ENCODE measurements around the gene TK2. TPM values are rescaled to one million over a fixed set of nuclear protein-coding genes. Genes with fewer than 3 reads are reported as not detected.

TK2 gene
- polyA plus RNA-seq, 2 of the 4 experiments (the other 2 are of a cell fraction) = 13.9 to 29.5 TPM

GRCh38 chr16:66484453-66485213 lies 65.3 kb downstream of the TK2 start:
- Histone ChIP-seq H3K9me3 (no peaks in the 10 kb centered on the region), H3K27ac (peak overlapping the region; percentile 64 to 79; a peak in 5 of 6 replicates), H3K4me2 (no peak overlapping the region), H3K4me1 (peaks cover 21% of the 10 kb centered on the region), H3K4me3 (no peak overlapping the region)
- ChIA-PET CTCF (interaction anchor here (0.6 to 15.7 kb wide), 11 partner anchors 8 to 944 kb away, joined by 3 to 185 read pairs (median 4); no protein-coding TSS in a partner anchor), POLR2A (no interaction called here)
- TF ChIP-seq USF2 (IDR thresholded peaks at IDR 0.05) (no peak), JUNB (IDR thresholded peaks at IDR 0.05) (no peak), EHF (CRISPR knock-in tag; IDR thresholded peaks at IDR 0.05) (no peak), NFE2L2 (conservative IDR thresholded peaks at IDR 0.05; ENCODE audit: low read length) (no peak), TFCP2L1 (CRISPR knock-in tag; IDR thresholded peaks at IDR 0.05) (no peak), ZNF302 (CRISPR knock-in tag; IDR thresholded peaks at IDR 0.05) (no peak)
- ATAC-seq = peak in 1 of 2 experiments; percentile 13; a peak in 1 of 6 replicates
- DNase-seq (ENCODE audit: low read depth in 1 of 2, low spot score in 1 of 2) = peak in 1 of 2 experiments; percentile 19
- no peak for FAIRE-seq
- WGBS (ENCODE audit: missing lambda C conversion rate) = 79% methylated on average over 15 of the region's 15 CpGs

GRCh38 chr16:66483689-66484452 lies 66.1 kb downstream of the TK2 start:
- H3K27ac ChIP-seq = peak overlapping the region; percentile 64 to 79; a peak in 5 of 6 replicates
- H3K9me3 ChIP-seq = no peaks in the 10 kb centered on the region
- TF ChIP-seq EHMT2 (IDR thresholded peaks at IDR 0.05; ENCODE audit: low read depth) = no peak
- no peak for TF ChIP-seq HOXB13 (CRISPR knock-in tag; IDR thresholded peaks at IDR 0.05; ENCODE audit: low read depth)
- no peak for TF ChIP-seq ZC3H11A (IDR thresholded peaks at IDR 0.05)
- TF ChIP-seq CBX8 (IDR thresholded peaks at IDR 0.05) = no peak
- TF ChIP-seq BCL3 (IDR thresholded peaks at IDR 0.05) = no peak
- TF ChIP-seq PBX3 (IDR thresholded peaks at IDR 0.05) = no peak
- no peak for TF ChIP-seq CBX2 (IDR thresholded peaks at IDR 0.05; ENCODE audit: borderline replicate concordance, low read depth)
- TF ChIP-seq SMC3 (IDR thresholded peaks at IDR 0.05) = peak; percentile 90
- no peak for TF ChIP-seq RARB (CRISPR knock-in tag; IDR thresholded peaks at IDR 0.05)
- no peak for TF ChIP-seq HEYL (CRISPR knock-in tag; IDR thresholded peaks at IDR 0.05)
- no peak for TF ChIP-seq FOSB (CRISPR knock-in tag; IDR thresholded peaks at IDR 0.05)
- TF ChIP-seq SREBF2 (IDR thresholded peaks at IDR 0.05) = no peak
- peak; percentile 92 for TF ChIP-seq CTCF (IDR thresholded peaks at IDR 0.05)
- TF ChIP-seq MAZ (IDR thresholded peaks at IDR 0.05; ENCODE audit: borderline replicate concordance, low read depth, low read length) = peak; percentile 70; the same call in 1 of the 2 replicates
- TF ChIP-seq MAX (IDR thresholded peaks at IDR 0.05) = peak; percentile 35; the same call in 1 of the 2 replicates
- no peak for TF ChIP-seq HMGXB4 (CRISPR knock-in tag; IDR thresholded peaks at IDR 0.05; ENCODE audit: borderline replicate concordance)
- no peak for TF ChIP-seq CHD4 (IDR thresholded peaks at IDR 0.05; ENCODE audit: borderline replicate concordance)
- no peak for TF ChIP-seq NPAS2 (CRISPR knock-in tag; IDR thresholded peaks at IDR 0.05; ENCODE audit: borderline replicate concordance)
- TF ChIP-seq HES2 (IDR thresholded peaks at IDR 0.05) = no peak
- no peak for TF ChIP-seq HOXB5 (CRISPR knock-in tag; IDR thresholded peaks at IDR 0.05)
- TF ChIP-seq RAD21 (conservative IDR thresholded peaks at IDR 0.05 in 1 of 2, IDR thresholded peaks at IDR 0.05 in 1 of 2) = peak; percentile 91 to 93
- ChIA-PET CTCF (interaction anchor here (0.6 to 15.7 kb wide), 12 partner anchors 8 to 943 kb away, joined by 3 to 185 read pairs (median 4); no protein-coding TSS in a partner anchor), POLR2A (no interaction called here)
- peak overlapping the region; percentile 14; the same call in 1 of the 3 replicates for H3K4me2 ChIP-seq
- FAIRE-seq = no peak
- peak; percentile 71 to 89 for ATAC-seq
- WGBS (ENCODE audit: missing lambda C conversion rate) = 35% methylated on average over 14 of the region's 14 CpGs
- H3K4me3 ChIP-seq = no peak overlapping the region
- DNase-seq (ENCODE audit: low read depth in 1 of 2, low spot score in 1 of 2) = peak; percentile 80
- peaks cover 27% of the 10 kb centered on the region for H3K4me1 ChIP-seq
